Stimulated activated CD8-positive, alpha-beta memory T cell treated with anti-CD3 and anti-CD28 coated beads, Interleukin-4, amount 100 ng/mL, for 24 hours (primary cell): ENCODE measurements around the gene VWC2L.

Experiments used
- DNase-seq: peaks from one replicate; pipeline ENCODE4 v3.0.0-alpha.2; 2020; ENCODE audit warnings: low read depth

The VWC2L gene

GRCh38 chr2:214542295-214542694 lies 131.4 kb downstream of the VWC2L start:
- no peak for DNase-seq

GRCh38 chr2:214542866-214543265 lies 132.0 kb downstream of the VWC2L start:
- no peak for DNase-seq

- no peak for DNase-seq
These were observed 132.6 kb downstream of the VWC2L start for GRCh38 chr2:214543386-214543955.

GRCh38 chr2:214545898-214546542 lies 135.2 kb downstream of the VWC2L start:
- no peak for DNase-seq

GRCh38 chr2:214547931-214548330 lies 137.1 kb downstream of the VWC2L start:
- DNase-seq = no peak

- no peak for DNase-seq
These were observed 139.1 kb downstream of the VWC2L start for GRCh38 chr2:214549946-214550345.

GRCh38 chr2:214550786-214551185 lies 139.9 kb downstream of the VWC2L start:
- DNase-seq = no peak

GRCh38 chr2:214557884-214558283 lies 147.0 kb downstream of the VWC2L start:
- no peak for DNase-seq

GRCh38 chr2:214558341-214558740 lies 147.5 kb downstream of the VWC2L start:
- DNase-seq = no peak

GRCh38 chr2:214560176-214560575 lies 149.3 kb downstream of the VWC2L start:
- DNase-seq = no peak

GRCh38 chr2:214560618-214561190 lies 149.8 kb downstream of the VWC2L start:
- DNase-seq = no peak

GRCh38 chr2:214565246-214565645 lies 154.4 kb downstream of the VWC2L start:
- no peak for DNase-seq

- DNase-seq = no peak
These were observed 155.6 kb downstream of the VWC2L start for GRCh38 chr2:214566457-214566856.

- no peak for DNase-seq
These were observed 158.7 kb downstream of the VWC2L start for GRCh38 chr2:214569419-214570035.

- no peak for DNase-seq
These were observed 163.4 kb downstream of the VWC2L start for GRCh38 chr2:214574084-214574781.

GRCh38 chr2:214575030-214575429 lies 164.2 kb downstream of the VWC2L start:
- DNase-seq = no peak

- DNase-seq = no peak
These were observed 164.6 kb downstream of the VWC2L start for GRCh38 chr2:214575465-214575864.

GRCh38 chr2:214577769-214578168 lies 166.9 kb downstream of the VWC2L start:
- no peak for DNase-seq

GRCh38 chr2:214578442-214578841 lies 167.6 kb downstream of the VWC2L start:
- no peak for DNase-seq

GRCh38 chr2:214579035-214579434 lies 168.2 kb downstream of the VWC2L start:
- no peak for DNase-seq

- no peak for DNase-seq
These were observed 176.6 kb downstream of the VWC2L start for GRCh38 chr2:214587442-214587841.

GRCh38 chr2:214591366-214591765 lies 180.5 kb downstream of the VWC2L start:
- DNase-seq = no peak

GRCh38 chr2:214592011-214592410 lies 181.2 kb downstream of the VWC2L start:
- DNase-seq = no peak
